ENCODE results near the gene INSL6. TPM values are rescaled to one million over a fixed set of nuclear protein-coding genes. Genes with fewer than 3 reads are reported as not detected.

Gene INSL6
- polyA plus RNA-seq, 2 of the 4 experiments (the other 2 are of a cell fraction) = not detected

- 62% methylated on average over 1 of the region's 1 CpG for WGBS (ENCODE audit: missing lambda C conversion rate)
- ChIA-PET POLR2A (no interaction called here), CTCF (no interaction called here)
- TF ChIP-seq RNF2 (IDR thresholded peaks at IDR 0.05; ENCODE audit: borderline replicate concordance, low read depth) (no peak), ATOH8 (CRISPR knock-in tag; IDR thresholded peaks at IDR 0.05; ENCODE audit: low read depth) (no peak), RFX5 (IDR thresholded peaks at IDR 0.05) (no peak), HEYL (CRISPR knock-in tag; IDR thresholded peaks at IDR 0.05) (no peak), JUN (IDR thresholded peaks at IDR 0.05) (no peak), TP53 (CRISPR knock-in tag; IDR thresholded peaks at IDR 0.05) (no peak), EP300 (IDR thresholded peaks at IDR 0.05) (no peak), HES2 (IDR thresholded peaks at IDR 0.05) (no peak), RAD21 (conservative IDR thresholded peaks at IDR 0.05 in 1 of 2, IDR thresholded peaks at IDR 0.05 in 1 of 2) (no peak)
- no peak for FAIRE-seq
- no peak overlapping the region for H3K27ac ChIP-seq
- no peak for DNase-seq (ENCODE audit: low read depth in 1 of 2, low spot score in 1 of 2)
- no peak for ATAC-seq
- H3K9me3 ChIP-seq = no peaks in the 10 kb centered on the region
- H3K4me3 ChIP-seq = no peak overlapping the region
- no peaks in the 10 kb centered on the region for H3K4me1 ChIP-seq
- no peak overlapping the region for H3K4me2 ChIP-seq
These were observed 63.3 kb downstream of the INSL6 start for GRCh38 chr9:5122116-5122515.

- POLR2A ChIA-PET = no interaction called here
- Histone ChIP-seq H3K27ac (no peak overlapping the region), H3K4me3 (no peak overlapping the region), H3K4me2 (no peak overlapping the region), H3K4me1 (no peaks in the 10 kb centered on the region), H3K9me3 (no peaks in the 10 kb centered on the region)
- CTCF ChIA-PET = no interaction called here
- DNase-seq (ENCODE audit: low read depth in 1 of 2, low spot score in 1 of 2) = no peak
- FAIRE-seq = no peak
- 92% methylated on average over 16 of the region's 22 CpGs for WGBS (ENCODE audit: missing lambda C conversion rate)
- ATAC-seq = no peak
- TF ChIP-seq USF2 (IDR thresholded peaks at IDR 0.05) (no peak), ZFP36 (IDR thresholded peaks at IDR 0.05; ENCODE audit: borderline replicate concordance, partially characterized antibody) (no peak)
These were observed 71.3 kb downstream of the INSL6 start for GRCh38 chr9:5113994-5114748.

Small RNA genes lying within 50 kb of the gene (small RNA-seq; reads per million reads assigned to genes)
- 0 reads per million in 6 experiments for gene AL133547.1

Other genes with a start within 250 kb of the INSL6 start
- gene JAK2, start 200.4 kb downstream of the INSL6 start, polyA plus RNA-seq (2011; rRNA removed) = 6.5 and 7.7 TPM in 2 replicates
- gene JAK2, start 200.4 kb downstream of the INSL6 start, polyA plus RNA-seq (2017; fragmentation: RNase III; extraction: RNeasy Plus Mini Kit Qiagen cat#74134 plus additional on column Dnase treatment) = 2.6 to 3.1 TPM (median 2.9 TPM) in 3 replicates
- gene INSL4, start 45.8 kb upstream of the INSL6 start, polyA plus RNA-seq (2011; rRNA removed) = 54.0 and 77.5 TPM in 2 replicates
- 8.6 to 12.1 TPM (median 11.5 TPM) in 3 replicates for gene INSL4, start 45.8 kb upstream of the INSL6 start, polyA plus RNA-seq (2017; fragmentation: RNase III; extraction: RNeasy Plus Mini Kit Qiagen cat#74134 plus additional on column Dnase treatment)
- 1.3 and 1.5 TPM in 2 replicates for gene RLN2, start 119.1 kb upstream of the INSL6 start, polyA plus RNA-seq (2011; rRNA removed)
- 0.34 to 0.66 TPM (median 0.38 TPM) in 3 replicates for gene RLN2, start 119.1 kb upstream of the INSL6 start, polyA plus RNA-seq (2017; fragmentation: RNase III; extraction: RNeasy Plus Mini Kit Qiagen cat#74134 plus additional on column Dnase treatment)
- gene RLN1, start 154.2 kb upstream of the INSL6 start, polyA plus RNA-seq (2011; rRNA removed) = 0.23 and 0.26 TPM in 2 replicates
- gene RLN1, start 154.2 kb upstream of the INSL6 start, polyA plus RNA-seq (2017; fragmentation: RNase III; extraction: RNeasy Plus Mini Kit Qiagen cat#74134 plus additional on column Dnase treatment) = 0.13 to 0.26 TPM in 2 of 3 replicates, not detected in the other

Data from A549 (cell line).